ENCODE results near the gene SEC14L5. TPM values are rescaled to one million over a fixed set of nuclear protein-coding genes. Genes with fewer than 3 reads are reported as not detected.
A peak's percentile ranks its signal among the peaks of the same experiment; 100 is the strongest.

Gene SEC14L5
- total RNA-seq, 1 experiment from 2014 or later: 2.3 TPM

GRCh38 chr16:5060073-5060641 is 102.0 kb downstream of the SEC14L5 start:
- ChIA-PET CTCF (interaction anchor here (0.6 to 5.1 kb wide), 7 partner anchors 16 to 407 kb away, joined by 3 to 31 read pairs (median 17); partner anchors contain the start of gene SEC14L5), POLR2A (no interaction called here)
- Mint-ChIP-seq H3K9me3 (no peaks in the 10 kb centered on the region), H3K4me1 (peaks cover 23% of the 10 kb centered on the region), H3K27me3 (ENCODE audit: low read depth) (no peaks in the 10 kb centered on the region; the same call in 1 of the 2 replicates), H3K4me3 (no peak overlapping the region), H3K36me3 (no peaks in the 10 kb centered on the region), H3K27ac (peak overlapping the region; percentile 19; the same call in 1 of the 2 replicates)
- TF ChIP-seq JAZF1 (CRISPR knock-in tag; IDR thresholded peaks at IDR 0.05) (no peak), ZNF232 (CRISPR knock-in tag; IDR thresholded peaks at IDR 0.05) (no peak)
- TF ChIP-seq, protein P1, sequence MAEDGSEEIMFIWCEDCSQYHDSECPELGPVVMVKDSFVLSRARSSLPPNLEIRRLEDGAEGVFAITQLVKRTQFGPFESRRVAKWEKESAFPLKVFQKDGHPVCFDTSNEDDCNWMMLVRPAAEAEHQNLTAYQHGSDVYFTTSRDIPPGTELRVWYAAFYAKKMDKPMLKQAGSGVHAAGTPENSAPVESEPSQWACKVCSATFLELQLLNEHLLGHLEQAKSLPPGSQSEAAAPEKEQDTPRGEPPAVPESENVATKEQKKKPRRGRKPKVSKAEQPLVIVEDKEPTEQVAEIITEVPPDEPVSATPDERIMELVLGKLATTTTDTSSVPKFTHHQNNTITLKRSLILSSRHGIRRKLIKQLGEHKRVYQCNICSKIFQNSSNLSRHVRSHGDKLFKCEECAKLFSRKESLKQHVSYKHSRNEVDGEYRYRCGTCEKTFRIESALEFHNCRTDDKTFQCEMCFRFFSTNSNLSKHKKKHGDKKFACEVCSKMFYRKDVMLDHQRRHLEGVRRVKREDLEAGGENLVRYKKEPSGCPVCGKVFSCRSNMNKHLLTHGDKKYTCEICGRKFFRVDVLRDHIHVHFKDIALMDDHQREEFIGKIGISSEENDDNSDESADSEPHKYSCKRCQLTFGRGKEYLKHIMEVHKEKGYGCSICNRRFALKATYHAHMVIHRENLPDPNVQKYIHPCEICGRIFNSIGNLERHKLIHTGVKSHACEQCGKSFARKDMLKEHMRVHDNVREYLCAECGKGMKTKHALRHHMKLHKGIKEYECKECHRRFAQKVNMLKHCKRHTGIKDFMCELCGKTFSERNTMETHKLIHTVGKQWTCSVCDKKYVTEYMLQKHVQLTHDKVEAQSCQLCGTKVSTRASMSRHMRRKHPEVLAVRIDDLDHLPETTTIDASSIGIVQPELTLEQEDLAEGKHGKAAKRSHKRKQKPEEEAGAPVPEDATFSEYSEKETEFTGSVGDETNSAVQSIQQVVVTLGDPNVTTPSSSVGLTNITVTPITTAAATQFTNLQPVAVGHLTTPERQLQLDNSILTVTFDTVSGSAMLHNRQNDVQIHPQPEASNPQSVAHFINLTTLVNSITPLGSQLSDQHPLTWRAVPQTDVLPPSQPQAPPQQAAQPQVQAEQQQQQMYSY (CRISPR knock-in tag; IDR thresholded peaks at IDR 0.05): 0 out of 2 replicates have a peak, but pooled peaks have one; percentile 56
- no peak for DNase-seq (ENCODE audit: low spot score)
- no peak for ATAC-seq

GRCh38 chr16:5062051-5062450 is 103.9 kb downstream of the SEC14L5 start:
- Mint-ChIP-seq H3K27ac (no peak overlapping the region), H3K9me3 (no peaks in the 10 kb centered on the region), H3K4me1 (peaks cover 23% of the 10 kb centered on the region), H3K36me3 (no peaks in the 10 kb centered on the region), H3K4me3 (no peak overlapping the region), H3K27me3 (ENCODE audit: low read depth) (no peaks in the 10 kb centered on the region; the same call in 1 of the 2 replicates)
- TF ChIP-seq, protein P2, sequence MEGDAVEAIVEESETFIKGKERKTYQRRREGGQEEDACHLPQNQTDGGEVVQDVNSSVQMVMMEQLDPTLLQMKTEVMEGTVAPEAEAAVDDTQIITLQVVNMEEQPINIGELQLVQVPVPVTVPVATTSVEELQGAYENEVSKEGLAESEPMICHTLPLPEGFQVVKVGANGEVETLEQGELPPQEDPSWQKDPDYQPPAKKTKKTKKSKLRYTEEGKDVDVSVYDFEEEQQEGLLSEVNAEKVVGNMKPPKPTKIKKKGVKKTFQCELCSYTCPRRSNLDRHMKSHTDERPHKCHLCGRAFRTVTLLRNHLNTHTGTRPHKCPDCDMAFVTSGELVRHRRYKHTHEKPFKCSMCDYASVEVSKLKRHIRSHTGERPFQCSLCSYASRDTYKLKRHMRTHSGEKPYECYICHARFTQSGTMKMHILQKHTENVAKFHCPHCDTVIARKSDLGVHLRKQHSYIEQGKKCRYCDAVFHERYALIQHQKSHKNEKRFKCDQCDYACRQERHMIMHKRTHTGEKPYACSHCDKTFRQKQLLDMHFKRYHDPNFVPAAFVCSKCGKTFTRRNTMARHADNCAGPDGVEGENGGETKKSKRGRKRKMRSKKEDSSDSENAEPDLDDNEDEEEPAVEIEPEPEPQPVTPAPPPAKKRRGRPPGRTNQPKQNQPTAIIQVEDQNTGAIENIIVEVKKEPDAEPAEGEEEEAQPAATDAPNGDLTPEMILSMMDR (IDR thresholded peaks at IDR 0.05): no peak
- no peak for TF ChIP-seq HMGA2 (CRISPR knock-in tag; IDR thresholded peaks at IDR 0.05)
- TF ChIP-seq ATF2 (CRISPR knock-in tag; IDR thresholded peaks at IDR 0.05; ENCODE audit: borderline replicate concordance, low read depth): no peak
- no peak for TF ChIP-seq TP53 (CRISPR knock-in tag; IDR thresholded peaks at IDR 0.05)
- TF ChIP-seq NR3C1 (CRISPR knock-in tag; conservative IDR thresholded peaks at IDR 0.05; ENCODE audit: low read depth): no peak
- no peak for TF ChIP-seq JAZF1 (CRISPR knock-in tag; IDR thresholded peaks at IDR 0.05)
- TF ChIP-seq E2F4 (CRISPR knock-in tag; IDR thresholded peaks at IDR 0.05; ENCODE audit: borderline replicate concordance, low read depth): no peak
- ChIA-PET CTCF (interaction anchor here (0.9 to 1.8 kb wide), 3 partner anchors 14 to 30 kb away, joined by 3 to 7 read pairs (median 3); no protein-coding TSS in a partner anchor), POLR2A (interaction anchor here (0.6 kb wide), 1 partner anchor 32 kb away, joined by 7 read pairs; no protein-coding TSS in a partner anchor)
- no peak for DNase-seq (ENCODE audit: low spot score)
- no peak for ATAC-seq

GRCh38 chr16:5062790-5063765 is 104.9 kb downstream of the SEC14L5 start:
- H3K36me3 Mint-ChIP-seq: no peaks in the 10 kb centered on the region
- ChIA-PET CTCF (interaction anchor here (0.9 to 1.8 kb wide), 5 partner anchors 12 to 29 kb away, joined by 3 to 7 read pairs (median 3); no protein-coding TSS in a partner anchor), POLR2A (no interaction called here)
- no peaks in the 10 kb centered on the region for H3K9me3 Mint-ChIP-seq
- no peak for DNase-seq (ENCODE audit: low spot score)
- no peak overlapping the region for H3K27ac Mint-ChIP-seq
- H3K4me1 Mint-ChIP-seq: peaks cover 23% of the 10 kb centered on the region
- H3K4me3 Mint-ChIP-seq: no peak overlapping the region
- no peak for ATAC-seq
- H3K27me3 Mint-ChIP-seq (ENCODE audit: low read depth): no peaks in the 10 kb centered on the region; the same call in 1 of the 2 replicates
- TF ChIP-seq IRF2 (CRISPR knock-in tag; IDR thresholded peaks at IDR 0.05; ENCODE audit: borderline replicate concordance, low read depth) (no peak), E2F1 (CRISPR knock-in tag; IDR thresholded peaks at IDR 0.05) (no peak), AFF4 (CRISPR knock-in tag; IDR thresholded peaks at IDR 0.05; ENCODE audit: borderline replicate concordance) (no peak), SMAD4 (CRISPR knock-in tag; IDR thresholded peaks at IDR 0.05) (no peak)
